Activated T-helper 17 cell treated with anti-CD3 and anti-CD28 coated beads, Interleukin-2, amount 50 U/mL, for 72 hours (primary cell): ENCODE results near the gene KCNA4. TPM values are rescaled to one million over a fixed set of nuclear protein-coding genes. Genes with fewer than 3 reads are reported as not detected.

ENCODE experiments used
- ATAC-seq: fragments of 150-1000 bp; cut with Tn5 transposase; replicated peaks from 2 replicates; pipeline ENCODE4 v1.10.0; 2021; ENCODE audit warnings: mild to moderate bottlenecking, moderate library complexity
- H3K27ac Mint-ChIP-seq: one replicate; pipeline ENCODE4 v1.8.0; 2022; ENCODE audit warnings: mixed read lengths
- H3K27me3 Mint-ChIP-seq: one replicate; pipeline ENCODE4 v1.8.0; 2022; ENCODE audit warnings: mixed read lengths
- H3K36me3 Mint-ChIP-seq: one replicate; pipeline ENCODE4 v1.8.0; 2022; ENCODE audit warnings: low read depth, mild to moderate bottlenecking, mixed read lengths
- H3K4me1 Mint-ChIP-seq: one replicate; pipeline ENCODE4 v1.8.0; 2022; ENCODE audit warnings: mixed read lengths
- H3K4me3 Mint-ChIP-seq: one replicate; pipeline ENCODE4 v1.8.0; 2022; ENCODE audit warnings: mild to moderate bottlenecking, mixed read lengths
- H3K9me3 Mint-ChIP-seq: one replicate; pipeline ENCODE4 v1.8.0; 2022; ENCODE audit warnings: mixed read lengths
- total RNA-seq, 2 donors: library from RNA; stranded (reverse); gene quantifications; one replicate each; pipeline ENCODE4 v1.2.3, GENCODE V29; 2022

Gene KCNA4
- total RNA-seq, 2 donors from 2014 or later, result not detected

DNA sequence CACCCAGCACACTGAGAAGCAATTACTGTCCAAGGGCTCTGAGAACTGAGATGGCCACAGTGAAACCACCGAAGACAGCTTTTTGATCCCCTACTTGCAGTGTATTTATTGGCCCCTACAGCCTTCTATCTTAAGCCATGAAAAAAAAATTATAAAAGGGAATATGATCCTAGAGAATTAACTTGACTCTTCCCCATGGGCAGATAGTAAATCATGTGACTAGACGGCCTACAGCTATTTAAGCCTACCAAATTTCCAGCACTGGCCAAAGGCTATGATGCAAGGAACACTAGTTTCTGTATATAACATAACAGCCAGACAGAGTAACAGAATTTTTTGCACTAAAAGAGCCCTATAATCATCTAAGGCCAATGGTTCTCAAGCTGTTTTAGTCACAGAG is 53.8 kb downstream of the KCNA4 start:
- Mint-ChIP-seq H3K27ac (no peak overlapping the region), H3K4me1 (no peaks in the 10 kb centered on the region), H3K9me3 (peaks cover 4% of the 10 kb centered on the region), H3K4me3 (no peak overlapping the region), H3K27me3 (no peaks in the 10 kb centered on the region), H3K36me3 (no peaks in the 10 kb centered on the region)
- ATAC-seq, result no peak

DNA sequence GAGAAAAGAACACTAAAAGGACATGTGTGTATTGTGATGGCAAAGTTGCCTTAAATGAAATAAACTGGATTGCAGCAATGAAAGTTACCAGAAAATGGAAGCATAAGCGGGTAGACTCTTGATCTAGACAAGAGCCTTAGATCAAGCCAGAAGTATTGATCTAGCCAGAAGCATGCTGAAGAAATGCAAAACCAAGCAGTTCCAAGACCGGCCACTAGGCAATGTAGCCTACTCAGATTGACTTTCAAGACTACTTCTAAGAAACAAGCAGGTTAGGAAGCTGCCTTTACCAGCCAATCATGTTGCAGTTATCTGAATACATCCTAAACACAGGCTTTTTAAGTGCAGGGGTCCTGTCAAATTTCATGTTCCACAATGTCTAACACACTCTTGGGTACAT is 54.6 kb downstream of the KCNA4 start:
- H3K9me3 Mint-ChIP-seq, result peaks cover 4% of the 10 kb centered on the region
- H3K4me1 Mint-ChIP-seq, result no peaks in the 10 kb centered on the region
- H3K36me3 Mint-ChIP-seq, result no peaks in the 10 kb centered on the region
- H3K4me3 Mint-ChIP-seq, result no peak overlapping the region
- H3K27me3 Mint-ChIP-seq, result no peaks in the 10 kb centered on the region
- no peak for ATAC-seq
- H3K27ac Mint-ChIP-seq, result no peak overlapping the region

Other genes with a start within 250 kb of the KCNA4 start
- not detected for gene FSHB, start 214.0 kb upstream of the KCNA4 start, total RNA-seq